ENCODE measurements around the gene LFNG. TPM values are rescaled to one million over a fixed set of nuclear protein-coding genes. Genes with fewer than 3 reads are reported as not detected.

The LFNG gene
- total and polyA plus RNA-seq, 4 donors: 0.22 to 2.9 (median 2.6) TPM

DNA sequence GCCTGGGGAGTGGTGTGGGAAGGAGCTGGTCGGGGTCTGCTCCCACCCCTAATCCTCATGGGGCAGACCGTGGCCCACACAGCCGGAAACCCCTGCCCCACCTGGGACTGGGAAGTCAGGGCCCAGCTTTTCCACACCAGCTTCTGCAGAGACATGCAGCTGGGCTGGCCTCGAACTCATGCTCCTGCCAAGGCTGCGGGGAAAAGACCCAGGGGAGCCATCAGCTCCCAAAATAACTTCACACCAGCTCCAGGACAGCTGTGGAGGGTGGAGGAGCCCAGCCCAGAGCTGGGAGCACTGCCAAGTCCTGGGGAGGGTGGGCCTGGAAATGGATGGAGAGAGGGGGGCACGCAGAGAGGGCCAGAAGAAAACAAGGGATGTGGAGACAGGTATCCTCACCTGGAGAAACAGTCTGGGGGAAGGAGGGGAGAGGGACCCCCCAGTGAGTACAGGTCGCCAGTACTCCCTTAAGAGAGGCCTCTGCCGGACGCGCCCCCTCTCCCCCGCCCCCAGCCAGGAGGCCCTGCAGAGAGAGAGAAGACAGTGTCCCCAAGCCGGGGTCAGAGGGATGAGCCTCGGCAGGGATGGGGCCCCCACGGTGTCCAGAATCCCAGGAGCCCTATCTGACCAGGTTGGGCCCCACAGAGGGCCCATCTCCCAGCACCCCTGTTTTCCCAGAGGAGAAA is 31.8 kb upstream of the LFNG start:
- WGBS: 73% methylated on average over 14 of the region's 14 CpGs
- Histone ChIP-seq H3K4me3 (ENCODE audit: low read depth in 1 of 3, low read length in 3 of 3) (no peak overlapping the region), H3K27me3 (ENCODE audit: control insufficient read depth in 4 of 4, insufficient read depth in 4 of 4, low read length in 3 of 4) (no peaks in the 10 kb centered on the region), H3K9me3 (ENCODE audit: control insufficient read depth in 4 of 4, low read length in 3 of 4) (peaks cover 0 to 9% (median 2%) of the 10 kb centered on the region in 4 donors), H3K9ac (ENCODE audit: low read depth in 1 of 2, low read length in 2 of 2) (no peak overlapping the region), H3K36me3 (ENCODE audit: control insufficient read depth in 4 of 4, insufficient read depth in 3 of 4, low read depth in 1 of 4, low read length in 3 of 4) (no peaks in the 10 kb centered on the region), H3K4me1 (ENCODE audit: control insufficient read depth in 4 of 4, insufficient read depth in 4 of 4, low read length in 3 of 4) (peaks cover 0 to 7% (median 0%) of the 10 kb centered on the region in 4 donors), H3K27ac (ENCODE audit: low read depth in 1 of 2, low read length in 2 of 2) (no peak overlapping the region)
- no peak for DNase-seq (ENCODE audit: low spot score)
- no peak for TF ChIP-seq RAD21 (IDR thresholded peaks at IDR 0.05)
- TF ChIP-seq HNF4G (IDR thresholded peaks at IDR 0.05): no peak
- TF ChIP-seq GABPA (IDR thresholded peaks at IDR 0.05 in 1 of 2, conservative IDR thresholded peaks at IDR 0.05 in 1 of 2): no peak
- TF ChIP-seq, protein P1, sequence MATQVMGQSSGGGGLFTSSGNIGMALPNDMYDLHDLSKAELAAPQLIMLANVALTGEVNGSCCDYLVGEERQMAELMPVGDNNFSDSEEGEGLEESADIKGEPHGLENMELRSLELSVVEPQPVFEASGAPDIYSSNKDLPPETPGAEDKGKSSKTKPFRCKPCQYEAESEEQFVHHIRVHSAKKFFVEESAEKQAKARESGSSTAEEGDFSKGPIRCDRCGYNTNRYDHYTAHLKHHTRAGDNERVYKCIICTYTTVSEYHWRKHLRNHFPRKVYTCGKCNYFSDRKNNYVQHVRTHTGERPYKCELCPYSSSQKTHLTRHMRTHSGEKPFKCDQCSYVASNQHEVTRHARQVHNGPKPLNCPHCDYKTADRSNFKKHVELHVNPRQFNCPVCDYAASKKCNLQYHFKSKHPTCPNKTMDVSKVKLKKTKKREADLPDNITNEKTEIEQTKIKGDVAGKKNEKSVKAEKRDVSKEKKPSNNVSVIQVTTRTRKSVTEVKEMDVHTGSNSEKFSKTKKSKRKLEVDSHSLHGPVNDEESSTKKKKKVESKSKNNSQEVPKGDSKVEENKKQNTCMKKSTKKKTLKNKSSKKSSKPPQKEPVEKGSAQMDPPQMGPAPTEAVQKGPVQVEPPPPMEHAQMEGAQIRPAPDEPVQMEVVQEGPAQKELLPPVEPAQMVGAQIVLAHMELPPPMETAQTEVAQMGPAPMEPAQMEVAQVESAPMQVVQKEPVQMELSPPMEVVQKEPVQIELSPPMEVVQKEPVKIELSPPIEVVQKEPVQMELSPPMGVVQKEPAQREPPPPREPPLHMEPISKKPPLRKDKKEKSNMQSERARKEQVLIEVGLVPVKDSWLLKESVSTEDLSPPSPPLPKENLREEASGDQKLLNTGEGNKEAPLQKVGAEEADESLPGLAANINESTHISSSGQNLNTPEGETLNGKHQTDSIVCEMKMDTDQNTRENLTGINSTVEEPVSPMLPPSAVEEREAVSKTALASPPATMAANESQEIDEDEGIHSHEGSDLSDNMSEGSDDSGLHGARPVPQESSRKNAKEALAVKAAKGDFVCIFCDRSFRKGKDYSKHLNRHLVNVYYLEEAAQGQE (IDR thresholded peaks at IDR 0.05): no peak
- TF ChIP-seq NR2F2 (IDR thresholded peaks at IDR 0.05): no peak
- TF ChIP-seq HNF4A (conservative IDR thresholded peaks at IDR 0.05): no peak
- TF ChIP-seq EGR1 (IDR thresholded peaks at IDR 0.05; ENCODE audit: low read depth in 2 of 2): no peak

DNA sequence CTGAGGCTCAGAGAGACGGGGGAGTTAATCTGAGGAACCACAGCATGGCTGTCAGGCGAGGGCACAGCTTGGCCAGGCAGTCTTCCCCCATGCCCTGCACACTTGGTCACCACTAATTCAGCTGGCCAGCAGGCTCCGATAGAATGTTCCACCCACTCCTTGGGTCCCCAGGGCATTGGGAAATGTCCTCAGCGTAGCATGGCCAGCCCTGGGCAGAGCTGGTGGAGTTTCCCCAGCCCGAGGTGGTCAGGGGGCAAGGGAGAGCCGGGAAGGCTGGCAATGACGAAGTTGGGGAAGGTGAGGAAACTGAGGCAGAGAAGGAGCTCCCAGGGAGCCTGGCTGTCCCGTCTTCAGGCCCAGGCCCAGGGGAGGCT is 31.3 kb upstream of the LFNG start:
- H3K27me3 ChIP-seq (ENCODE audit: control insufficient read depth in 4 of 4, insufficient read depth in 4 of 4, low read length in 3 of 4): no peaks in the 10 kb centered on the region
- no peaks in the 10 kb centered on the region for H3K36me3 ChIP-seq (ENCODE audit: control insufficient read depth in 4 of 4, insufficient read depth in 3 of 4, low read depth in 1 of 4, low read length in 3 of 4)
- WGBS: 76% methylated on average over 8 of the region's 8 CpGs
- H3K9ac ChIP-seq (ENCODE audit: low read depth in 1 of 2, low read length in 2 of 2): no peak overlapping the region
- H3K4me1 ChIP-seq (ENCODE audit: control insufficient read depth in 4 of 4, insufficient read depth in 4 of 4, low read length in 3 of 4): peaks cover 0 to 7% (median 0%) of the 10 kb centered on the region in 4 donors
- no peak overlapping the region for H3K4me3 ChIP-seq (ENCODE audit: low read depth in 1 of 3, low read length in 3 of 3)
- DNase-seq (ENCODE audit: low spot score): no peak
- peaks cover 0 to 4% (median under 1%) of the 10 kb centered on the region in 4 donors for H3K9me3 ChIP-seq (ENCODE audit: control insufficient read depth in 4 of 4, low read length in 3 of 4)
- no peak overlapping the region for H3K27ac ChIP-seq (ENCODE audit: low read depth in 1 of 2, low read length in 2 of 2)
- TF ChIP-seq RAD21 (IDR thresholded peaks at IDR 0.05) (no peak), GABPA (IDR thresholded peaks at IDR 0.05 in 1 of 2, conservative IDR thresholded peaks at IDR 0.05 in 1 of 2) (no peak), YY1 (IDR thresholded peaks at IDR 0.05) (no peak), JUND (IDR thresholded peaks at IDR 0.05) (no peak), SP1 (IDR thresholded peaks at IDR 0.05) (no peak), NR2F2 (IDR thresholded peaks at IDR 0.05) (no peak), EGR1 (IDR thresholded peaks at IDR 0.05; ENCODE audit: low read depth in 2 of 2) (no peak), HNF4A (conservative IDR thresholded peaks at IDR 0.05) (no peak)
- TF ChIP-seq, protein P2, sequence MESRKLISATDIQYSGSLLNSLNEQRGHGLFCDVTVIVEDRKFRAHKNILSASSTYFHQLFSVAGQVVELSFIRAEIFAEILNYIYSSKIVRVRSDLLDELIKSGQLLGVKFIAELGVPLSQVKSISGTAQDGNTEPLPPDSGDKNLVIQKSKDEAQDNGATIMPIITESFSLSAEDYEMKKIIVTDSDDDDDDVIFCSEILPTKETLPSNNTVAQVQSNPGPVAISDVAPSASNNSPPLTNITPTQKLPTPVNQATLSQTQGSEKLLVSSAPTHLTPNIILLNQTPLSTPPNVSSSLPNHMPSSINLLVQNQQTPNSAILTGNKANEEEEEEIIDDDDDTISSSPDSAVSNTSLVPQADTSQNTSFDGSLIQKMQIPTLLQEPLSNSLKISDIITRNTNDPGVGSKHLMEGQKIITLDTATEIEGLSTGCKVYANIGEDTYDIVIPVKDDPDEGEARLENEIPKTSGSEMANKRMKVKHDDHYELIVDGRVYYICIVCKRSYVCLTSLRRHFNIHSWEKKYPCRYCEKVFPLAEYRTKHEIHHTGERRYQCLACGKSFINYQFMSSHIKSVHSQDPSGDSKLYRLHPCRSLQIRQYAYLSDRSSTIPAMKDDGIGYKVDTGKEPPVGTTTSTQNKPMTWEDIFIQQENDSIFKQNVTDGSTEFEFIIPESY (IDR thresholded peaks at IDR 0.05): no peak
- TF ChIP-seq, protein P3, sequence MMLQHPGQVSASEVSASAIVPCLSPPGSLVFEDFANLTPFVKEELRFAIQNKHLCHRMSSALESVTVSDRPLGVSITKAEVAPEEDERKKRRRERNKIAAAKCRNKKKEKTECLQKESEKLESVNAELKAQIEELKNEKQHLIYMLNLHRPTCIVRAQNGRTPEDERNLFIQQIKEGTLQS (IDR thresholded peaks at IDR 0.05): no peak
